ENCODE data around the gene NKAIN2. TPM values are rescaled to one million over a fixed set of nuclear protein-coding genes. Genes with fewer than 3 reads are reported as not detected.

NKAIN2 gene
- total and polyA plus RNA-seq, 9 of the 15 experiments (the other 6 are each of a cell fraction or from before 2014, with no cell fraction given) = not detected

DNA sequence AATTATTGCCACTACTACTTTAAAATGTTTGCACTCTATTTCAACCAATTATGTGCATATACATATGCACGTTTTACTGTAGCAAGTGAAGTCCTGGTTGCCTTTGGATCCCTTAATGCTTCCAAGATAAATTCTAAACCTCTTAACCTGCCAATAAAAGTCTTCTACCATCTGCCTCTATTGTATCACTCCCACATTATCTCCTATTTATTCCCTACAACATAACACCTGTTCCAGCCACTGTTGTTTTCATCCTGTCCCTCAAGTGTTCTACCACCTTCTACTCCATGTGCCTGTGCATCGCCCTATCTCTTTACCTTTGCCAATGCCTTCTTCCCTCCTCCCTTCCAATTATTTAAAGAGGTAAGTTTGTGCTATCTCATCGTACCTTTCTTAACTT, 659.6 kb downstream of the NKAIN2 start (continued):
- TF ChIP-seq, protein P1, sequence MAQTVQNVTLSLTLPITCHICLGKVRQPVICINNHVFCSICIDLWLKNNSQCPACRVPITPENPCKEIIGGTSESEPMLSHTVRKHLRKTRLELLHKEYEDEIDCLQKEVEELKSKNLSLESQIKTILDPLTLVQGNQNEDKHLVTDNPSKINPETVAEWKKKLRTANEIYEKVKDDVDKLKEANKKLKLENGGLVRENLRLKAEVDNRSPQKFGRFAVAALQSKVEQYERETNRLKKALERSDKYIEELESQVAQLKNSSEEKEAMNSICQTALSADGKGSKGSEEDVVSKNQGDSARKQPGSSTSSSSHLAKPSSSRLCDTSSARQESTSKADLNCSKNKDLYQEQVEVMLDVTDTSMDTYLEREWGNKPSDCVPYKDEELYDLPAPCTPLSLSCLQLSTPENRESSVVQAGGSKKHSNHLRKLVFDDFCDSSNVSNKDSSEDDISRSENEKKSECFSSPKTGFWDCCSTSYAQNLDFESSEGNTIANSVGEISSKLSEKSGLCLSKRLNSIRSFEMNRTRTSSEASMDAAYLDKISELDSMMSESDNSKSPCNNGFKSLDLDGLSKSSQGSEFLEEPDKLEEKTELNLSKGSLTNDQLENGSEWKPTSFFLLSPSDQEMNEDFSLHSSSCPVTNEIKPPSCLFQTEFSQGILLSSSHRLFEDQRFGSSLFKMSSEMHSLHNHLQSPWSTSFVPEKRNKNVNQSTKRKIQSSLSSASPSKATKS (CRISPR knock-in tag; IDR thresholded peaks at IDR 0.05) = no peak
- TF ChIP-seq, protein P2, sequence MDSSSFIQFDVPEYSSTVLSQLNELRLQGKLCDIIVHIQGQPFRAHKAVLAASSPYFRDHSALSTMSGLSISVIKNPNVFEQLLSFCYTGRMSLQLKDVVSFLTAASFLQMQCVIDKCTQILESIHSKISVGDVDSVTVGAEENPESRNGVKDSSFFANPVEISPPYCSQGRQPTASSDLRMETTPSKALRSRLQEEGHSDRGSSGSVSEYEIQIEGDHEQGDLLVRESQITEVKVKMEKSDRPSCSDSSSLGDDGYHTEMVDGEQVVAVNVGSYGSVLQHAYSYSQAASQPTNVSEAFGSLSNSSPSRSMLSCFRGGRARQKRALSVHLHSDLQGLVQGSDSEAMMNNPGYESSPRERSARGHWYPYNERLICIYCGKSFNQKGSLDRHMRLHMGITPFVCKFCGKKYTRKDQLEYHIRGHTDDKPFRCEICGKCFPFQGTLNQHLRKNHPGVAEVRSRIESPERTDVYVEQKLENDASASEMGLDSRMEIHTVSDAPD (CRISPR knock-in tag; IDR thresholded peaks at IDR 0.05) = no peak
- no peak for TF ChIP-seq ESRRA (IDR thresholded peaks at IDR 0.05; ENCODE audit: borderline replicate concordance, low read depth)
- TF ChIP-seq CBX2 (IDR thresholded peaks at IDR 0.05; ENCODE audit: insufficient read depth, low read length, poor library complexity, severe bottlenecking) = no peak
- no peak for TF ChIP-seq KLF10 (CRISPR knock-in tag; IDR thresholded peaks at IDR 0.05)
- no peak for TF ChIP-seq ZNF778 (CRISPR knock-in tag; IDR thresholded peaks at IDR 0.05)
- TF ChIP-seq CEBPG (CRISPR knock-in tag; IDR thresholded peaks at IDR 0.05) = no peak
- TF ChIP-seq CEBPG (tag; conservative IDR thresholded peaks at IDR 0.05 in 1 of 2, IDR thresholded peaks at IDR 0.05 in 1 of 2) = no peak
- TF ChIP-seq SLC30A9 (CRISPR knock-in tag; IDR thresholded peaks at IDR 0.05) = no peak
- no peak for TF ChIP-seq PHF20 (IDR thresholded peaks at IDR 0.05; ENCODE audit: partially characterized antibody)
- TF ChIP-seq GTF2A2 (tag; IDR thresholded peaks at IDR 0.05) = no peak
